GM19324 (cell line): ENCODE results near the gene KRT38.
"Not testable (repeated sequence)": the region's sequence is repeated elsewhere in the genome, so short reads cannot be mapped to it uniquely, and the experiment has no call there.

Source experiments
- ATAC-seq: cut with Tn5 transposase; IDR thresholded peaks from one replicate; pipeline ENCODE4 v1.9.1; 2021; ENCODE audit warnings: mild to moderate bottlenecking, moderate library complexity; ENCODE audit not compliant: unreplicated experiment, low FRiP score

Gene KRT38

GRCh38 chr17:41463746-41464145 lies 23.0 kb upstream of the KRT38 start:
- ATAC-seq, result no peak

DNA sequence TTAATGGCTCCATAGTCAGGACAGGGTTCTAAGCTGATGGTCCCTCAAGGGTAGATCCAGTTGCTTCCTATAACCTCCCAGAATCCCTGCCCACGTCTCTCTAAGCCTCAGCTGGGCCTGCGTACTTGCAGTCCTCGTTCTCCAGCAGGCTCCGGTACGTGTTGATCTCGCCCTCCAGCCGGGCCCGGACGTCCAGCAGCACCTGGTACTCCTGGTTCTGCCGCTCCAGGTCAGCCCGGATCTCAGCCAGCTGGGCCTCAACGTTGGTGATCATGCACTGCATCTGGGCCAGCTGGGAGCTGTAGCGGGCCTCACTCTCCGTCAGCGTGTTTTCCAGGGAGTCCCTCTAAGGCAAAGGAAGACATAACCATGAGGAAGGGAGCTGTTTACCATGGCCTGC lies 21.9 kb upstream of the KRT38 start:
- ATAC-seq, result no peak

- ATAC-seq, result no peak
Observed at GRCh38 chr17:41457676-41458075, 16.9 kb upstream of the KRT38 start.

- no peak for ATAC-seq
Observed at GRCh38 chr17:41456204-41456603, 15.4 kb upstream of the KRT38 start.

DNA sequence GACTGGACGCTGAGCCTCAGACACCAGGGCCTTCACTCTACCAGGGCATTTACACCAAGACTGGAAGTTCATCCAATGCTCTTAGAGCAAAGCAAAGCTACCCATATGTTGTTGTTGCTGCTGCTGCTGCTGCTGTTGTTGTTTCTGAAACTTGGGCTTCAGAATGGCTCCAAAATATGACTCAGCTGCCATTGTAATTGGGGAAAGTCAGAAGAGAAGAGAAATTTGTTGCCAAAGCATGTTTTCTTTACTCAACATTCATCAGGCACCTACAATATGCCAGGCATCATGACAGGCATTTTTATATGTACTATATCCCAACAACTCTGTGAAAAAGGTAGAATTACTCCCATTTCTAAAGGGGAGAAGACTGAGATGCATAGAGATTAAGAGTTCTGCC lies 14.5 kb upstream of the KRT38 start:
- no peak for ATAC-seq

- no peak for ATAC-seq
Observed at GRCh38 chr17:41453066-41453465, 12.3 kb upstream of the KRT38 start.

DNA sequence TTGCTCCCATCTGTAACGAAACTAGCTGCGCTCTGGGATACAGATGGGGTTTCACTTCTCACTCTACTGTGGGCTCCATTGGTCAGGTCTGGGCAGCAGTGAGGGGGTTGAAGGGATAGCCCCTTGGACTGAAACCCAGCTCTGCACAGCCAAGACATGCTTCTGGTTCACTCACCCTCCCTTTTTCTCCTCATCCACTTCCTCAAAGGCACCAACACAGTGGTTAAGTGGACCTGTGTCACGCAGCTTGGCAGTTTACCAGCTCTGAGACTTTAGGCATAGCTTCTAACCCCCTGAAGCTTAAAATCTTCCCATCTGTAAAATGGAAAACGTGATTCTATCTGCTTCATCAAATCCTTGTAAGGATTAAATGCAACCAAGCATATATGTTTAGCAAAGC lies 11.5 kb upstream of the KRT38 start:
- no peak for ATAC-seq

DNA sequence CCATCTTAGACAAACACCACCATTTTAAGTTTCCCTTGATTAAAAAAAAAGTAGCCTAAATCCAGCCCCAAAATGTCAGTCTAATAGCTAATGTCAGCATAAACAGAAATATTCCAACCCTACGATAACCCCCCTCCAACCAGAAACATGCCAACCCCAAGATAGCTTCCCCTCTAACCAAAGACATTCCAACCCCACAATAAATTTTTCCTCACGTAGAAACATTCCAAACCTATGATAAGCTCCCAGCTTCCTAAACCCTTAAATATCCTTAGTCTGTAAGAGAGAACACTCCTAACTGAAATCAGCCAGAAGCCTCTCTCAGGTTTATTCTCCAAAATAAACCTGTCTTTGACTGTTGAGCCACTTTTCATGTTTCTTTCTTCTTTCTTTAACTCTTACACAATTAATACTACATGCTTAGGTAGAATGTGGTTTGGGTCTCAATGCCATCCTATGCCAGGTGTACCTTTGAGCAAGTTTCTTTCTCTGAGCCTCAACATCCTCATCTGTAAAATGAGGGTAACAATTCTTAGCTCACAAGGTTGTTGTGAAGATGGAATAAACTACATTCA lies 10.5 kb upstream of the KRT38 start:
- no peak for ATAC-seq

DNA sequence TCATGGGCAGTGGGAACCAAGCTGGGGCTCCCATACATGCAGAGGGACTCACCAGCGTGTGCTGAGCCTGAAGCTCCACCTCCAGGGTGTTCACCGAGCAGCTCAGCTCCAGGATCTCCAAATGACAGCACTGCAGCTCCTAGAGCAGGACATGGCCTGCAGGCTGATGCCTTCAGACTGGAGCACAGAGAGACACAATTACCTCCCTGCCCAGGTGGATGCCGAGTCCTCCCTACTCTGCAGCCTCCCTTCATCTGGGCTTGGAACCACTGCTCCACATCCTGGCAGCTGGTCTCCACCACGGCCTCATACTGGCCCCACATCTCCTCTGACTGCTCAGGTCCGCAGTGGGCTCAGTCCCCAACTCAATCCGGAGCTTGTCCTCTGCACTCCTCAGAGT lies 8.2 kb upstream of the KRT38 start:
- ATAC-seq, result no peak

- ATAC-seq, result no peak
Observed at GRCh38 chr17:41448506-41448905, 7.7 kb upstream of the KRT38 start.

DNA sequence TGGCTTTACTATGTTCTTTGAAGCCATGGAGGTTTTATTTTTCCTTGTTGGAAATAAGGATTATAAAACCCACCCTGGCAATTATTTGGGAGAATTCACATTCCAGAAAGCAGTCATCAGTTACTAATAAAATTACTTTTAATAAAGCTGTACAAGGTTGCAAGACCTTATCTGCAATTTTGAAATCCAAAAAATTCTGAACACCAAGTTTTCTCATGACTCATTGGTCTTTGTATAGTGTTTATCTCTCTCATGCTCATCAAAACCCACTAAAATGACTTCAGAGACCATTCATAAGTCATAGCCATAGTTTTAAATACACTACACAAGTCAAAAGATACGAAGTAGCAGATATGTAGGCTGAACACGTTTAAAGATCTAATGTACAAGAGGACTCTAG lies 6.0 kb upstream of the KRT38 start:
- ATAC-seq, result no peak

DNA sequence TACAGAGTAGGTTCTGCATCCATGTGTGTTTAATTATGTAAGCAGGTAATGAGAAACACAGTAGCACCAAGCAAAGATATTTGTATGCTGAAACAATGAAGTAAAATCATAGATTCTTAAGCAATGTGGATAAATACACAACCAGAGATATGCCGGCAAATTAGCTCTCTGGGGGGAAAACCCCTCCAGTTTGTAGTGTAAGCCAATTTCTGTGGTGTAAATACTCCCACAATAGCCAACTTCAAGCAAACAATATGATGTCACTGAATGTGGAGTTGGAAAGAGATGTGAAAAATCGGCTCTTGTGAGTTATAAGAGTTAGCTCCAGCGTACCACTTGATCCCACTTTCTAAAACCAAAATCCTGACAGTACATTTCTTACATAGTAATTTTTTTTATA lies 3.9 kb upstream of the KRT38 start:
- no peak for ATAC-seq

DNA sequence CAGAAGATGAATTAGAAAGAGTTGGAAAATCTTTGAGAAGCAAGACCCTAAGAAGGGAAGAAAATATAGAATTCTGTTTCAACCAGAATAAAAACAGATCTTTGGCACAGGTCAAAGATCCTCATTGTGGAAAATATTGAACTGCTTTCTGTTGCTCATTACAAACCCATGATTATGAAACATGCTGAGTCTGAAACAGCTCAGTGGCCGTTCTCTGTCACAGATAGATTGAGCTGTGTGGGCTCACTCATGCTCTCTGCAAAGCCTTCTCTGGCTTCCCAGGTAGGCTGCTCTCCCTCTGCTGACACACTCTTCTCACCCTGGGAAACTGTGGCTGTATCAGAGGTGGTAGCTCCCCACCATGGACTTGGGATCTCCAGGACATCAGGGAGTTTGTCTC lies 3.4 kb upstream of the KRT38 start:
- no peak for ATAC-seq

DNA sequence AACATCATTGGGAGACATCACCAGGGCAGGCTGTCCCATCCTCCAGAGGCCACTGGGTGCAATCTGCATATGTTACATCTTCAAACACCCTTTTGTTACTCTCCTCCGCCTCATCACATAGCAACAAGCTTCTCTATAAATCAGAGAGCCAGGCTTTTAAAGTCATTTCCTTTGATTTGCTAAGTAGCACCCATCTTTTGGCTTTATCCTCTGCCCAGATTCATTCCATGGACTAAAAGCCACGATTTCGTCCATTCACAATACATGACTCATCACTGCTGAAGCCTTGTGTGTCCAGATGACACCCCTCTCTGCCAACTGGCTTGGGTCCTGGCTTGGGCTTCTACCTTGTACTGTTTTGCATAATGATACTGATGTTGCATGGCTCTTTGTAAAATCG lies 2.0 kb upstream of the KRT38 start:
- ATAC-seq, result no peak

DNA sequence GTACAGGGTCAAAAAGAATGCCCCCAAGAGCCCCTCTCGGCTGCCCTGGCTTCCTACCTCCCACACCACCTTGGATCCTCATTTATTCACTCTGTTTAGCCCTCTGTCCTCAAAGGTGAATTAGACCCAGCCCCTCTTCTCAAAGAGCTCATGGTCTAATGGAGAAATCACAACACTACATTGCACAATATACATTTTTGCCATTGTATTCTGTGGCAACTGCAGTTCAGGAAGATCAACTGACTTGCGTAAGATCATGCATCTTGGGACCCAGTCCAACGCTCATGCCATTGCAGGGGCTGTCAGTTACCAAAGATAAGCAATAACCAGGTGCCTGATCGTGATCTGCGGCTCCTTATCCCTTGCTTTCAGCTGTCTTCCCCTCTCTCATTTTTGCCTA lies 1.4 kb downstream of the KRT38 start:
- ATAC-seq, result no peak

GRCh38 chr17:41437769-41438168 lies 3.0 kb downstream of the KRT38 start:
- no peak for ATAC-seq

GRCh38 chr17:41437254-41437653 lies 3.5 kb downstream of the KRT38 start:
- no peak for ATAC-seq

- ATAC-seq, result no peak
Observed at GRCh38 chr17:41434415-41434814, 6.4 kb downstream of the KRT38 start.

GRCh38 chr17:41434005-41434404 lies 6.8 kb downstream of the KRT38 start:
- ATAC-seq, result no peak

GRCh38 chr17:41433586-41433985 lies 7.2 kb downstream of the KRT38 start:
- ATAC-seq, result no peak

GRCh38 chr17:41430376-41430775 lies 10.4 kb downstream of the KRT38 start:
- ATAC-seq, result not testable (repeated sequence)

DNA sequence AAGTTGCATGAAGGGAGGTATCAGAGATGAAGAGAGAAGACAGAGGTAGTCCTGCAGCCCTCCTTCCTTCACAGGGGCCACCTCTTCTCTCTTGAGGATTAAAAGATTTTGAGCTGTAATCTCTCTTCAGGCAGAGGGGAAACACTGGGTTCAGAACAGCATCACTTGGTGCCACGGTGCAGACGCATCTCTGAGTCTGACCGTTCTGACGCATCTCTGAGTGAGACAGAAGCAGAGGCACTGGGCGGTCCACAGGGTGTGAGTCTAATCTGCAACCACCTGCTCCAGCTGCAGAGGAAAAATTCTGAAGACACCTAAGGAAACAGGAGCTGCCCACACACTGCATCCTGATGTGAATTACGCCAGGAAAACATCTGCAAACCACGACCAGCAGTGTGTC lies 11.1 kb downstream of the KRT38 start:
- ATAC-seq, result no peak

DNA sequence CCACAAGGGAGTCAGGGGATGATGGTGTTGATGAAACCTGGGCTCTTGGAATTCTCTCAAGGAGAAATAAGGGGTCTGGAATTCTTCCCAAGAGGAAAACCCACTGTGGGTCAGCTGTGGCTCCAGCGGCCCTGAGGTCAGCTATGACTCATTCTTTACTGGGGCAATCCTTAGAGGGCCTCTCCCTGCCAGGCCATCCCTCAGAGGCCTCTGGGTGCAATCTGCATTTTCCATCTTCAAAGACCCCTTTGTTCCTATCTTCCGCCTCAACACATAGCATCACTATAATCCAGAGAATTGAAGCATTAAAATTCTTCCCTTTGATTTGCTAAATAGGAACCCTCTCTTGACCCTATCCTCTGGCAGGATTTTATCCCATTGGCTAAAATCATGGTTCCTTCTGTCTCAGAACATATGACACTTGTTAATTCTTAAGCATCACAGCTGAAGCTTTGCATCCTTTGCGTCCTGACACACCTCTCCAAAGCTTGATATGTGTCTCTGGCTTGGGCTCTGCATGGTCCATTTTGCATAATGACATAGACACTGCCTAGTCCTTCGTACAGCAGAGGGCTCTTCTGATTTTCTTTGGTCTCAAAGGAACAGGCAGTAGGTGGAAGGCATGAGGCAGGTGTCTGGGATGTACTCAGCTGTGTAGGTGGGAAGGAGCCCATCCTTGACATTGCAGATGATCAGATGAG lies 12.0 kb downstream of the KRT38 start:
- ATAC-seq, result no peak
